ENCODE measurements around the gene ZMYM3.
A peak's percentile ranks its signal among the peaks of the same experiment; 100 is the strongest.

DNA sequence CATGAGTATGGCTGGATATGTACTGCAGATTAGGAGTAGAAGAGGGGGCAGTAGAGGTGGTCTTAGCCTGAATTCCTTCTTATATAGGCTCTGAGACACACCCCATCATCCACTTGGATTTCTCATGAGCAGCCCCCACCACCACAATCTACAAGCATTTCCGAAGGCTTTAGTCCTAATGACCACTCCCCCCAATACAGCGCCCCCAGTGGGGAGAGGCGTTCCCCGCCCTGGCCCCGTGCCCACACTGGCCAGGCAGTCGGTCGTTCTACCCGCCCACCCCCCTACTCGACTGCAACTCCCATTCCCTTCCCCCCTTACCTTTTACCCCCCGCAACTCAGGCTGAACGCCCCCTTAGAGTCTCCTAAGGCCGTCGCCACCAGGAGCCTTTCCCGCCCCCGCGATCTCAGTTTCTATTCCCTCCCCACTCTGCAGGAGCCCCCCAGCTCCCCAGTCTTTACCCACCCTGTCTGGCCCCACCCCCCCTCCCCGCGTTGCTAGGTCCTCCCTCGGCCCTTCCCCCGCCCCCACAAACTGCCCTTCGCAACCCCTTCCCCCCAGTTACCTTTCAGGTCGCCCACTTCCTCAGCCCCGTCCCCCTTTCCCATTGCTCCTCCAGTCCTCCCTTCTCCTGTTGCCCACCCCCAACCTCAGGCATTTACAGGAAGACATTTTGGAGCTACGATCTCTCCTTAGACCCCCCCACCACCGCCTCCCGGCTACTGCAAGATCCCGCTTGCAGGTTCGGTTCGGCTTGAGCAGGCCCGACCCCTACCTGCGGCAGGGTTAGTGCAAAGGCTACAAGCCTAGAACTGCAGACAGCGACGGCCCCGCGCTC, 468 bp downstream of the ZMYM3 start:
- TF ChIP-seq, protein P1, sequence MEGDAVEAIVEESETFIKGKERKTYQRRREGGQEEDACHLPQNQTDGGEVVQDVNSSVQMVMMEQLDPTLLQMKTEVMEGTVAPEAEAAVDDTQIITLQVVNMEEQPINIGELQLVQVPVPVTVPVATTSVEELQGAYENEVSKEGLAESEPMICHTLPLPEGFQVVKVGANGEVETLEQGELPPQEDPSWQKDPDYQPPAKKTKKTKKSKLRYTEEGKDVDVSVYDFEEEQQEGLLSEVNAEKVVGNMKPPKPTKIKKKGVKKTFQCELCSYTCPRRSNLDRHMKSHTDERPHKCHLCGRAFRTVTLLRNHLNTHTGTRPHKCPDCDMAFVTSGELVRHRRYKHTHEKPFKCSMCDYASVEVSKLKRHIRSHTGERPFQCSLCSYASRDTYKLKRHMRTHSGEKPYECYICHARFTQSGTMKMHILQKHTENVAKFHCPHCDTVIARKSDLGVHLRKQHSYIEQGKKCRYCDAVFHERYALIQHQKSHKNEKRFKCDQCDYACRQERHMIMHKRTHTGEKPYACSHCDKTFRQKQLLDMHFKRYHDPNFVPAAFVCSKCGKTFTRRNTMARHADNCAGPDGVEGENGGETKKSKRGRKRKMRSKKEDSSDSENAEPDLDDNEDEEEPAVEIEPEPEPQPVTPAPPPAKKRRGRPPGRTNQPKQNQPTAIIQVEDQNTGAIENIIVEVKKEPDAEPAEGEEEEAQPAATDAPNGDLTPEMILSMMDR (IDR thresholded peaks at IDR 0.05) = peak in 5 of 6 experiments; percentile 25 to 37 (median 28)
- no peak for TF ChIP-seq POLR2A (IDR thresholded peaks at IDR 0.05)

All from adrenal gland (tissue), 5 donors.